ENCODE data around the gene ANTXR2.
"Not testable (repeated sequence)": the region's sequence is repeated elsewhere in the genome, so short reads cannot be mapped to it uniquely, and the experiment has no call there.

The ANTXR2 gene

GRCh38 chr4:79918292-79918691, 154.7 kb downstream of the ANTXR2 start:
- FAIRE-seq = no peak
- TF ChIP-seq POLR2A (IDR thresholded peaks at IDR 0.05; ENCODE audit: low read depth, low read length) = no peak
- TF ChIP-seq TAF1 (IDR thresholded peaks at IDR 0.05; ENCODE audit: borderline replicate concordance, low read depth, low read length) = no peak
- no peak for DNase-seq (ENCODE audit: insufficient read length)

- TF ChIP-seq POLR2AphosphoS5 (IDR thresholded peaks at IDR 0.05; ENCODE audit: low read depth, low read length) (no peak), POLR2A (IDR thresholded peaks at IDR 0.05; ENCODE audit: low read depth, low read length) (no peak), TAF1 (IDR thresholded peaks at IDR 0.05; ENCODE audit: borderline replicate concordance, low read depth, low read length) (no peak)
- FAIRE-seq (peak; percentile 88), DNase-seq (ENCODE audit: insufficient read length) (no peak)
Measured at GRCh38 chr4:79917246-79917645, 155.8 kb downstream of the ANTXR2 start.

- TF ChIP-seq TAF1 (IDR thresholded peaks at IDR 0.05; ENCODE audit: borderline replicate concordance, low read depth, low read length) (no peak), POLR2A (IDR thresholded peaks at IDR 0.05; ENCODE audit: low read depth, low read length) (no peak), POLR2AphosphoS5 (IDR thresholded peaks at IDR 0.05; ENCODE audit: low read depth, low read length) (no peak)
Measured at GRCh38 chr4:79915246-79915645, 157.8 kb downstream of the ANTXR2 start.

GRCh38 chr4:79913581-79913980, 159.4 kb downstream of the ANTXR2 start:
- FAIRE-seq (no peak), DNase-seq (ENCODE audit: insufficient read length) (no peak)

More at GRCh38 chr4:79915246-79915645, 157.8 kb downstream of the ANTXR2 start:
- FAIRE-seq (no peak), DNase-seq (ENCODE audit: insufficient read length) (no peak)

GRCh38 chr4:79907001-79907400, 166.0 kb downstream of the ANTXR2 start:
- DNase-seq (ENCODE audit: insufficient read length) (no peak), FAIRE-seq (no peak)
- TF ChIP-seq POLR2AphosphoS5 (IDR thresholded peaks at IDR 0.05; ENCODE audit: low read depth, low read length) = no peak
- no peak for TF ChIP-seq POLR2A (IDR thresholded peaks at IDR 0.05; ENCODE audit: low read depth, low read length)
- no peak for TF ChIP-seq TAF1 (IDR thresholded peaks at IDR 0.05; ENCODE audit: borderline replicate concordance, low read depth, low read length)

More at GRCh38 chr4:79913581-79913980, 159.4 kb downstream of the ANTXR2 start:
- no peak for TF ChIP-seq POLR2AphosphoS5 (IDR thresholded peaks at IDR 0.05; ENCODE audit: low read depth, low read length)
- TF ChIP-seq POLR2A (IDR thresholded peaks at IDR 0.05; ENCODE audit: low read depth, low read length) = no peak
- no peak for TF ChIP-seq TAF1 (IDR thresholded peaks at IDR 0.05; ENCODE audit: borderline replicate concordance, low read depth, low read length)

- FAIRE-seq (no peak), DNase-seq (ENCODE audit: insufficient read length) (no peak)
- no peak for TF ChIP-seq POLR2AphosphoS5 (IDR thresholded peaks at IDR 0.05; ENCODE audit: low read depth, low read length)
- no peak for TF ChIP-seq POLR2A (IDR thresholded peaks at IDR 0.05; ENCODE audit: low read depth, low read length)
- no peak for TF ChIP-seq TAF1 (IDR thresholded peaks at IDR 0.05; ENCODE audit: borderline replicate concordance, low read depth, low read length)
Measured at GRCh38 chr4:79906303-79906702, 166.7 kb downstream of the ANTXR2 start.

GRCh38 chr4:79905212-79905611, 167.8 kb downstream of the ANTXR2 start:
- FAIRE-seq = no peak
- TF ChIP-seq TAF1 (IDR thresholded peaks at IDR 0.05; ENCODE audit: borderline replicate concordance, low read depth, low read length) (no peak), POLR2AphosphoS5 (IDR thresholded peaks at IDR 0.05; ENCODE audit: low read depth, low read length) (no peak), POLR2A (IDR thresholded peaks at IDR 0.05; ENCODE audit: low read depth, low read length) (no peak)
- no peak for DNase-seq (ENCODE audit: insufficient read length)

- TF ChIP-seq TAF1 (IDR thresholded peaks at IDR 0.05; ENCODE audit: borderline replicate concordance, low read depth, low read length) (no peak), POLR2AphosphoS5 (IDR thresholded peaks at IDR 0.05; ENCODE audit: low read depth, low read length) (no peak)
- no peak for DNase-seq (ENCODE audit: insufficient read length)
- no peak for FAIRE-seq
Measured at GRCh38 chr4:79904331-79904730, 168.7 kb downstream of the ANTXR2 start.

GRCh38 chr4:79900182-79900581, 172.8 kb downstream of the ANTXR2 start:
- no peak for DNase-seq (ENCODE audit: insufficient read length)
- no peak for TF ChIP-seq TAF1 (IDR thresholded peaks at IDR 0.05; ENCODE audit: borderline replicate concordance, low read depth, low read length)
- no peak for TF ChIP-seq POLR2A (IDR thresholded peaks at IDR 0.05; ENCODE audit: low read depth, low read length)
- no peak for TF ChIP-seq POLR2AphosphoS5 (IDR thresholded peaks at IDR 0.05; ENCODE audit: low read depth, low read length)
- no peak for FAIRE-seq

GRCh38 chr4:79899481-79899880, 173.5 kb downstream of the ANTXR2 start:
- TF ChIP-seq POLR2A (IDR thresholded peaks at IDR 0.05; ENCODE audit: low read depth, low read length) (no peak), POLR2AphosphoS5 (IDR thresholded peaks at IDR 0.05; ENCODE audit: low read depth, low read length) (no peak), TAF1 (IDR thresholded peaks at IDR 0.05; ENCODE audit: borderline replicate concordance, low read depth, low read length) (no peak)
- no peak for FAIRE-seq

GRCh38 chr4:79898055-79898454, 175.0 kb downstream of the ANTXR2 start:
- no peak for FAIRE-seq
- TF ChIP-seq POLR2AphosphoS5 (IDR thresholded peaks at IDR 0.05; ENCODE audit: low read depth, low read length) = no peak
- no peak for TF ChIP-seq POLR2A (IDR thresholded peaks at IDR 0.05; ENCODE audit: low read depth, low read length)
- no peak for TF ChIP-seq TAF1 (IDR thresholded peaks at IDR 0.05; ENCODE audit: borderline replicate concordance, low read depth, low read length)
- DNase-seq (ENCODE audit: insufficient read length) = no peak

More at GRCh38 chr4:79899481-79899880, 173.5 kb downstream of the ANTXR2 start:
- DNase-seq (ENCODE audit: insufficient read length) = no peak

- DNase-seq (ENCODE audit: insufficient read length) (no peak), FAIRE-seq (no peak)
- TF ChIP-seq TAF1 (IDR thresholded peaks at IDR 0.05; ENCODE audit: borderline replicate concordance, low read depth, low read length) = no peak
- no peak for TF ChIP-seq POLR2A (IDR thresholded peaks at IDR 0.05; ENCODE audit: low read depth, low read length)
- no peak for TF ChIP-seq POLR2AphosphoS5 (IDR thresholded peaks at IDR 0.05; ENCODE audit: low read depth, low read length)
Measured at GRCh38 chr4:79897174-79897573, 175.9 kb downstream of the ANTXR2 start.

GRCh38 chr4:79893456-79893855, 179.6 kb downstream of the ANTXR2 start:
- no peak for DNase-seq (ENCODE audit: insufficient read length)
- TF ChIP-seq TAF1 (IDR thresholded peaks at IDR 0.05; ENCODE audit: borderline replicate concordance, low read depth, low read length) (no peak), POLR2A (IDR thresholded peaks at IDR 0.05; ENCODE audit: low read depth, low read length) (no peak), POLR2AphosphoS5 (IDR thresholded peaks at IDR 0.05; ENCODE audit: low read depth, low read length) (no peak)
- no peak for FAIRE-seq

GRCh38 chr4:79889026-79889425, 184.0 kb downstream of the ANTXR2 start:
- not testable (repeated sequence) for FAIRE-seq; DNase-seq (ENCODE audit: insufficient read length)

Measured in GM12892 (cell line).